Measurements from ENCODE around the gene DDA1.

- TF ChIP-seq, protein P1, sequence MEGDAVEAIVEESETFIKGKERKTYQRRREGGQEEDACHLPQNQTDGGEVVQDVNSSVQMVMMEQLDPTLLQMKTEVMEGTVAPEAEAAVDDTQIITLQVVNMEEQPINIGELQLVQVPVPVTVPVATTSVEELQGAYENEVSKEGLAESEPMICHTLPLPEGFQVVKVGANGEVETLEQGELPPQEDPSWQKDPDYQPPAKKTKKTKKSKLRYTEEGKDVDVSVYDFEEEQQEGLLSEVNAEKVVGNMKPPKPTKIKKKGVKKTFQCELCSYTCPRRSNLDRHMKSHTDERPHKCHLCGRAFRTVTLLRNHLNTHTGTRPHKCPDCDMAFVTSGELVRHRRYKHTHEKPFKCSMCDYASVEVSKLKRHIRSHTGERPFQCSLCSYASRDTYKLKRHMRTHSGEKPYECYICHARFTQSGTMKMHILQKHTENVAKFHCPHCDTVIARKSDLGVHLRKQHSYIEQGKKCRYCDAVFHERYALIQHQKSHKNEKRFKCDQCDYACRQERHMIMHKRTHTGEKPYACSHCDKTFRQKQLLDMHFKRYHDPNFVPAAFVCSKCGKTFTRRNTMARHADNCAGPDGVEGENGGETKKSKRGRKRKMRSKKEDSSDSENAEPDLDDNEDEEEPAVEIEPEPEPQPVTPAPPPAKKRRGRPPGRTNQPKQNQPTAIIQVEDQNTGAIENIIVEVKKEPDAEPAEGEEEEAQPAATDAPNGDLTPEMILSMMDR (IDR thresholded peaks at IDR 0.05 in 2 of 3, conservative IDR thresholded peaks at IDR 0.05 in 1 of 3; ENCODE audit: control insufficient read depth in 2 of 3, extremely low read depth in 1 of 3, insufficient read depth in 1 of 3, low read depth in 3 of 3, low read length in 3 of 3): no peak
- no peak for TF ChIP-seq SIX5 (IDR thresholded peaks at IDR 0.05; ENCODE audit: low read depth, low read length, severe bottlenecking)
- TF ChIP-seq EZH2 (IDR thresholded peaks at IDR 0.05; ENCODE audit: borderline replicate concordance, control insufficient read depth, low read depth, low read length): no peak
- no peak for TF ChIP-seq POLR2AphosphoS5 (IDR thresholded peaks at IDR 0.05; ENCODE audit: low read length)
Measured at GRCh38 chr19:17335575-17335974, 26.2 kb downstream of the DDA1 start.

Measured in GM12878 (cell line).